Measurements from ENCODE around the gene PLAAT5. TPM values are rescaled to one million over a fixed set of nuclear protein-coding genes. Genes with fewer than 3 reads are reported as not detected.

The PLAAT5 gene
- total RNA-seq, 1 experiment from 2014 or later, result 0.57 TPM

- H3K9me3 Mint-ChIP-seq (ENCODE audit: low read depth, unreplicated experiment), result peaks cover 3% of the 10 kb centered on the region
- intact Hi-C loops (cut with micrococcal nuclease; ENCODE audit: unreplicated experiment), result no loop called here
- H3K27me3 Mint-ChIP-seq (ENCODE audit: unreplicated experiment), result no peaks in the 10 kb centered on the region
- no peak for DNase-seq
- H3K27ac Mint-ChIP-seq (ENCODE audit: unreplicated experiment), result no peak overlapping the region
- peaks cover 45% of the 10 kb centered on the region for H3K4me1 Mint-ChIP-seq (ENCODE audit: low read depth, unreplicated experiment)
- no peak overlapping the region for H3K4me3 Mint-ChIP-seq (ENCODE audit: low read depth, unreplicated experiment)
- TF ChIP-seq CTCF (IDR thresholded peaks at IDR 0.05; ENCODE audit: unreplicated experiment), result no peak
- BruUV-seq (replicated peaks), result no TSS peak
- CTCF ChIA-PET, result interaction anchor here (0.6 to 3.8 kb wide), 2 partner anchors 10 to 18 kb away, joined by 4 to 20 read pairs; no protein-coding TSS in a partner anchor
- H3K36me3 Mint-ChIP-seq (ENCODE audit: insufficient read depth, unreplicated experiment), result no peaks in the 10 kb centered on the region
Observed at GRCh38 chr11:63489879-63490278, 1.1 kb downstream of the PLAAT5 start.

- Mint-ChIP-seq H3K4me1 (ENCODE audit: low read depth, unreplicated experiment) (peaks cover 34% of the 10 kb centered on the region), H3K27me3 (ENCODE audit: unreplicated experiment) (no peaks in the 10 kb centered on the region), H3K4me3 (ENCODE audit: low read depth, unreplicated experiment) (no peak overlapping the region), H3K9me3 (ENCODE audit: low read depth, unreplicated experiment) (peaks cover 3% of the 10 kb centered on the region), H3K27ac (ENCODE audit: unreplicated experiment) (no peak overlapping the region), H3K36me3 (ENCODE audit: insufficient read depth, unreplicated experiment) (no peaks in the 10 kb centered on the region)
- no peak for DNase-seq
- intact Hi-C loops (cut with micrococcal nuclease; ENCODE audit: unreplicated experiment), result no loop called here
- BruUV-seq (replicated peaks), result no TSS peak
- CTCF ChIA-PET, result interaction anchor here (3.8 kb wide), 1 partner anchor 9 kb away, joined by 20 read pairs; no protein-coding TSS in a partner anchor
- no peak for TF ChIP-seq CTCF (IDR thresholded peaks at IDR 0.05; ENCODE audit: unreplicated experiment)
Observed at GRCh38 chr11:63488789-63489188, 2.2 kb downstream of the PLAAT5 start.

GRCh38 chr11:63485777-63486176 is 5.2 kb downstream of the PLAAT5 start:
- TF ChIP-seq CTCF (IDR thresholded peaks at IDR 0.05; ENCODE audit: unreplicated experiment), result no peak
- DNase-seq, result no peak
- Mint-ChIP-seq H3K27me3 (ENCODE audit: unreplicated experiment) (no peaks in the 10 kb centered on the region), H3K4me3 (ENCODE audit: low read depth, unreplicated experiment) (no peak overlapping the region), H3K4me1 (ENCODE audit: low read depth, unreplicated experiment) (peaks cover 42% of the 10 kb centered on the region), H3K36me3 (ENCODE audit: insufficient read depth, unreplicated experiment) (no peaks in the 10 kb centered on the region), H3K9me3 (ENCODE audit: low read depth, unreplicated experiment) (peaks cover 3% of the 10 kb centered on the region), H3K27ac (ENCODE audit: unreplicated experiment) (no peak overlapping the region)
- BruUV-seq (replicated peaks), result no TSS peak
- CTCF ChIA-PET, result no interaction called here
- intact Hi-C loops (cut with micrococcal nuclease; ENCODE audit: unreplicated experiment), result no loop called here

GRCh38 chr11:63480039-63480438 is 10.9 kb downstream of the PLAAT5 start:
- no peak overlapping the region for H3K27ac Mint-ChIP-seq (ENCODE audit: unreplicated experiment)
- H3K27me3 Mint-ChIP-seq (ENCODE audit: unreplicated experiment), result no peaks in the 10 kb centered on the region
- no peak overlapping the region for H3K4me3 Mint-ChIP-seq (ENCODE audit: low read depth, unreplicated experiment)
- CTCF ChIA-PET, result interaction anchor here (0.6 to 3.5 kb wide), 6 partner anchors 10 to 421 kb away, joined by 3 to 20 read pairs (median 4); partner anchors contain the start of genes PLAAT4 and PLAAT5
- DNase-seq, result no peak
- BruUV-seq (replicated peaks), result no TSS peak
- peaks cover 5% of the 10 kb centered on the region for H3K9me3 Mint-ChIP-seq (ENCODE audit: low read depth, unreplicated experiment)
- intact Hi-C loops (cut with micrococcal nuclease; ENCODE audit: unreplicated experiment), result no loop called here
- no peaks in the 10 kb centered on the region for H3K36me3 Mint-ChIP-seq (ENCODE audit: insufficient read depth, unreplicated experiment)
- no peak for TF ChIP-seq CTCF (IDR thresholded peaks at IDR 0.05; ENCODE audit: unreplicated experiment)
- H3K4me1 Mint-ChIP-seq (ENCODE audit: low read depth, unreplicated experiment), result peaks cover 40% of the 10 kb centered on the region
